D721Med (cell line): ENCODE results near the gene TSPEAR.

ENCODE experiments used
- DNase-seq: peaks from one replicate; pipeline ENCODE4 v3.0.0; 2011; ENCODE audit warnings: low spot score; ENCODE audit not compliant: insufficient read length
- FAIRE-seq: peaks from 2 replicates; lab custom pipeline; 2011; peaks lifted over from hg19 to GRCh38; lab: Jason Lieb, UNC
- TF ChIP-seq, protein P1 (sequence below): IDR thresholded peaks from 2 replicates; pipeline ENCODE4 v1.5.1; 2012; ENCODE audit warnings: mild to moderate bottlenecking, control low read depth; ENCODE audit not compliant: insufficient read depth; ENCODE audit errors: missing control alignments

TSPEAR gene

DNA sequence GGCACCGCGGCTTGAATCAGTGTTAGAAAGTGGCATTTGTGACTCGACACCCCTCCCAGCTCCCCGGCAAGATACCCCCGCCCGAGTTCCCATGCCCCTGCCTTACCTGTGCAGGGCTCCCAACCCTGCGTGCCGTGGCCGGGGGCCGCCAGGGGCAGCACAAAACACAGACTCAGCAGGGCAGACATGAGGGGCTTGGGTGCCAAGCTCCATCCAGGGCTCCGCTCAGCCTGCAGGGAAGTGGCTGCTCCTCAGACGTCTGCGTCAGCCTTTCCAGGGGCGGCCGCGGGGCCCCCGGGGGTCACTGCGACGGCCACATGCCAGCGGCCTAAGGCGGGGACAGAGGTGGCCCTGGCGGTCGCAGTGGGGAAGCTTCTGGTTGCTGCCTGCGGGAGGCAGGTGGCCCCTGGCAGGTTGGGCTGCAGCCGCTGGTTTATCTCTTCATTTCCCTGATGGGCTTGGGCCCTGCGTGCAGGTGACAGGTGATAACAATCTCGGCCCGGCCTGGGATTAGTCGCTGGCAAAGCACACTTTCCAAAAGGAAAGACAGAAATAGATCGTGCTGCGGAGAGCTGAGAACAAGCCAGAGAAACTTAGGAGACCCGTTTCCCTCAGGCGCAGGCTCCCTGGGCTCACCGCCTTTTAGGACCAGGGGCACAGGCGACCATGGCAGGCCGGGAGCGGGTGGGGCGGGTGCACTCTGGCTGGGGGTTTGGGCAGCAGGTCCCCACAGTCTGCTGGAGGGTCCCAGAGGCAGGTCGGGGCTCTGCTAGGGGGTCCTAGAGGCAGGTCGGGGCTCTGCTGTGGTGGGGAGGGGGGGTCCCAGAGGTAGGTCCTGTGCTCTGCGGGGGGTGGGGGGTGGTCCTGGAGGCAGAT is at the start of gene TSPEAR:
TSS of gene TSPEAR (minus strand) at position 246 of the 876 bp plus-strand sequence. CDS start at position 188, 58 bp downstream.
- TF ChIP-seq, protein P1, sequence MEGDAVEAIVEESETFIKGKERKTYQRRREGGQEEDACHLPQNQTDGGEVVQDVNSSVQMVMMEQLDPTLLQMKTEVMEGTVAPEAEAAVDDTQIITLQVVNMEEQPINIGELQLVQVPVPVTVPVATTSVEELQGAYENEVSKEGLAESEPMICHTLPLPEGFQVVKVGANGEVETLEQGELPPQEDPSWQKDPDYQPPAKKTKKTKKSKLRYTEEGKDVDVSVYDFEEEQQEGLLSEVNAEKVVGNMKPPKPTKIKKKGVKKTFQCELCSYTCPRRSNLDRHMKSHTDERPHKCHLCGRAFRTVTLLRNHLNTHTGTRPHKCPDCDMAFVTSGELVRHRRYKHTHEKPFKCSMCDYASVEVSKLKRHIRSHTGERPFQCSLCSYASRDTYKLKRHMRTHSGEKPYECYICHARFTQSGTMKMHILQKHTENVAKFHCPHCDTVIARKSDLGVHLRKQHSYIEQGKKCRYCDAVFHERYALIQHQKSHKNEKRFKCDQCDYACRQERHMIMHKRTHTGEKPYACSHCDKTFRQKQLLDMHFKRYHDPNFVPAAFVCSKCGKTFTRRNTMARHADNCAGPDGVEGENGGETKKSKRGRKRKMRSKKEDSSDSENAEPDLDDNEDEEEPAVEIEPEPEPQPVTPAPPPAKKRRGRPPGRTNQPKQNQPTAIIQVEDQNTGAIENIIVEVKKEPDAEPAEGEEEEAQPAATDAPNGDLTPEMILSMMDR: no peak
- no peak for DNase-seq
- FAIRE-seq: no peak

GRCh38 chr21:44760376-44760775 is 49.0 kb upstream of the TSPEAR start:
- DNase-seq (no peak), FAIRE-seq (no peak)

GRCh38 chr21:44759628-44760285 is 48.4 kb upstream of the TSPEAR start:
- TF ChIP-seq, protein P1: no peak

More at GRCh38 chr21:44760376-44760775, 49.0 kb upstream of the TSPEAR start:
- TF ChIP-seq, protein P1: no peak

DNA sequence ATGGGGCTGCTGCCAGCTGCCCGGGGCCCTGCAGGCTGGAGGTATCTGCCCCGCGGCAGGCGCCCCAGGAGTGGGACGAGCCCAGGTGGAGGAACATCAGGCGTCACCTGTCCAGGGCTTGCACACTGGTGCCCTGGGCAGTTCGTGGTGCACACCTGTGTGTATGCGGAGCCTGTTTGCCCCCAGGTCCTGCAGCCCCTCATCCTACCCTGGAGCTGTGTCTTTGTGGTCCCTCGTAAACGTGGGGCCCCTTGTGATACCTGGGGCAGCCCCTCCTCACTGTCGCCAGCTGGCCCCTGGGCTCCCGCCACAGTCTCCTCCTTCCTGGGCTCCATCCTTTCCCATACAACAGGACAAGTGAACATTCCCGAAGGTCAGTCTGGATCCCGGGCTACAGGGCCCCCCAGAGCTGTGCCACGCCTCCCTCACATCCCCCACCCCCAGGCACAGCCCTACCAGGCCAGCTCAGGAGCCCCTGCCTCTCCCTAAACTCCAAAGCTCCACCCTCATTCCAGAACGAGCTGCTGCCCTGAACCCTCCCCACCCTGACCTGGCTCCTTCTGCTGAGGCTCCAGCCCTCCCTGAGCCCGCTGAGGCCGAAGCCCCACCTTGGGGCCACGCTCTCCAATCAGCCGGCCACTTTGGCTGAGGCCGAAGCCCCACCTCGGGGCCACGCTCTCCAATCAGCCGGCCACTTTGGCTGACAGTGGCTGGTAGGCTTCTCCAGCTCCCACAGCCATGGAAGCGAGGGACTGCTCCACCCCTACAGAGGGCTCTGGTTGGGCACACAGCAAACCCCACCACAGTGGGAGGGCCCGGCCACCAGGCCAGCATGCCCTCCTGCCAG is 47.6 kb upstream of the TSPEAR start:
- TF ChIP-seq, protein P1: no peak
- no peak for DNase-seq
- no peak for FAIRE-seq

More at GRCh38 chr21:44759628-44760285, 48.4 kb upstream of the TSPEAR start:
- FAIRE-seq: no peak
- no peak for DNase-seq

- DNase-seq (no peak), FAIRE-seq (no peak)
- TF ChIP-seq, protein P1: no peak
Measured at GRCh38 chr21:44758141-44758561, 46.8 kb upstream of the TSPEAR start.

- no peak for DNase-seq
- TF ChIP-seq, protein P1: no peak
- FAIRE-seq: no peak
Measured at GRCh38 chr21:44757731-44758130, 46.4 kb upstream of the TSPEAR start.
